Hepatocyte (in vitro differentiated cells): ENCODE results near the gene GRID1. TPM values are rescaled to one million over a fixed set of nuclear protein-coding genes. Genes with fewer than 3 reads are reported as not detected.

Experiments
- DNase-seq: peaks from one replicate; pipeline ENCODE4 v3.0.0-alpha.2; 2016; ENCODE audit warnings: low spot score
- H2AFZ ChIP-seq: fragments of 200-600 bp; sonication (generic); 2 replicates; pipeline ENCODE4 v1.6.0; 2016; ENCODE audit warnings: antibody characterized with exemption, mild to moderate bottlenecking
- H3K27ac ChIP-seq: fragments of 200-600 bp; sonication (generic); 2 replicates; pipeline ENCODE4 v1.5.1; 2016; ENCODE audit warnings: mild to moderate bottlenecking
- H3K27me3 ChIP-seq: fragments of 200-600 bp; sonication (generic); 2 replicates; pipeline ENCODE4 v1.6.1; 2016
- H3K36me3 ChIP-seq: fragments of 200-600 bp; sonication (generic); replicated peaks from 2 replicates; pipeline ENCODE4 v1.5.1; 2016; ENCODE audit warnings: low read depth; ENCODE audit not compliant: insufficient read depth
- H3K4me1 ChIP-seq: fragments of 200-600 bp; sonication (generic); 2 replicates; pipeline ENCODE4 v1.5.1; 2016; ENCODE audit warnings: mild to moderate bottlenecking, moderate library complexity; ENCODE audit not compliant: insufficient read depth
- H3K4me2 ChIP-seq: fragments of 200-600 bp; sonication (generic); 2 replicates; pipeline ENCODE4 v1.6.0; 2016
- H3K4me3 ChIP-seq: fragments of 200-600 bp; sonication (generic); 2 replicates; pipeline ENCODE4 v1.5.1; 2016; ENCODE audit warnings: mild to moderate bottlenecking
- H3K79me2 ChIP-seq: fragments of 200-600 bp; sonication (generic); 2 replicates; pipeline ENCODE4 v1.6.0; 2017; ENCODE audit warnings: mild to moderate bottlenecking
- H3K9me2 ChIP-seq: fragments of 200-600 bp; sonication (generic); replicated peaks from 2 replicates; pipeline ENCODE4 v1.6.0; 2017; ENCODE audit warnings: mild to moderate bottlenecking; ENCODE audit not compliant: insufficient read depth
- H3K9me3 ChIP-seq: fragments of 200-600 bp; sonication (generic); 2 replicates; pipeline ENCODE4 v1.5.1; 2016; ENCODE audit warnings: low read depth, mild to moderate bottlenecking
- H4K20me1 ChIP-seq: fragments of 200-600 bp; sonication (generic); 2 replicates; pipeline ENCODE4 v1.6.0; 2016; ENCODE audit warnings: mild to moderate bottlenecking; ENCODE audit not compliant: insufficient read depth, poor library complexity, severe bottlenecking
- EZH2 ChIP-seq: fragments of 200-600 bp; sonication (generic); IDR thresholded peaks from 2 replicates; pipeline ENCODE4 v1.6.1; 2016; ENCODE audit warnings: antibody characterized with exemption, mild to moderate bottlenecking, borderline replicate concordance
- EZH2phosphoT487 ChIP-seq: fragments of 200-600 bp; sonication (generic); IDR thresholded peaks from one replicate; pipeline ENCODE4 v1.6.1; 2018; ENCODE audit warnings: antibody characterized with exemption, mild to moderate bottlenecking, low read depth, moderate library complexity; ENCODE audit not compliant: unreplicated experiment, severe bottlenecking
- WGBS: methylation state at CpG from one replicate; pipeline ENCODE4 v1.1.6; 2016; ENCODE audit warnings: low lambda C conversion rate; ENCODE audit errors: missing lambda C conversion rate; 5-methylcytosine and 5-hydroxymethylcytosine counted together
- polyA plus RNA-seq: library from polyadenylated mRNA; unstranded; fragments of >200 nt; fragmentation: Nextera tagmentation; extraction: Ambion mirVana; gene quantifications from 2 replicates; pipeline ENCODE4 v1.2.1, GENCODE V29; 2016
- total RNA-seq: library from RNA; depleted of rRNA; stranded (reverse); fragments of >200 nt; gene quantifications from 2 replicates; pipeline ENCODE4 v1.2.3, GENCODE V29; 2014
- TF ChIP-seq, protein P1 (sequence below): fragments of 200-600 bp; sonication (generic); IDR thresholded peaks from 2 replicates; pipeline ENCODE4 v1.5.1; 2016; ENCODE audit warnings: antibody characterized with exemption, mild to moderate bottlenecking; ENCODE audit not compliant: poor library complexity

GRID1 gene
- total and polyA plus RNA-seq, 2 experiments from 2014 or later, result 0.07 to 0.37 TPM

DNA sequence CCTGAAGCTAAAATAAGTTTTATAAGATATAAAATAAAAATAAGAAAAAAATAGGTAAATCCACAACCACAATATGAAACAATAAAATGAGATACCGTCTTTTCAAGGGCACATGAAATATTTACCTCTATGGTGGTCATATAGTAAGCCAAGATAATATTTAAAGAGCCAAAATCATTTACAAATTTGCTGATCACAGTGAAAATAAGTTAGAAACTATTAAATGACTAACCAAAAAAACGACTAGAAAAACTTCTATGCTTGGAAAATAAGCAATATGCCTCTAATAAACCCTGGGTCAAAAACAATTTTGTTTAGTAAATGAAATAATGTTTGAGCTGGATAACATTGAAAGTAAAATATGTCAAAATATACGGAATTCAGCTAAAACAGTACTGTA is 535.2 kb downstream of the GRID1 start:
- DNase-seq, result no peak

DNA sequence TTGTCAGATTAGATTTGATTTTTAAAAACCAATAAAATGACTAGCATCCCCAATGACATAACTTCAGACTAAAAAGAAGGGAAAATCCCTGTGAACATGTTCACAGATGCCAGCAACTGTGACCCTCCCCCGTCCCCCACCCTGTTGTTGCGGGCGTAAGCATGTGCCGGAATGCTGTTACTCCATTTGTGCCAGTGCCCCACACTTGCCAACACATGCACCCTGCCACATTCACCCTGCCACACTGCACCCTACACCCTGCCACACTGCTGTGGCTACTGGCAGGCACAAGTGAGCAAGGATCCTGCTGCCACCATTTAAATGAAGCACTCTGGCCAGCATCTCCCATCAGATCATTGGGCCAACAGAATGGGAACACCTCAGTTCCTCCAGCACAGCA is 540.2 kb downstream of the GRID1 start:
- WGBS, result 98% methylated on average over 4 of the region's 4 CpGs
- Histone ChIP-seq H3K4me1 (no peaks in the 10 kb centered on the region), H3K4me3 (no peak overlapping the region), H3K79me2 (no peaks in the 10 kb centered on the region), H3K9me2 (no peaks in the 10 kb centered on the region), H2AFZ (no peak overlapping the region), H4K20me1 (no peaks in the 10 kb centered on the region), H3K4me2 (no peak overlapping the region), H3K27me3 (no peaks in the 10 kb centered on the region), H3K27ac (no peak overlapping the region), H3K36me3 (no peaks in the 10 kb centered on the region), H3K9me3 (no peaks in the 10 kb centered on the region)
- no peak for DNase-seq
- TF ChIP-seq, protein P1, sequence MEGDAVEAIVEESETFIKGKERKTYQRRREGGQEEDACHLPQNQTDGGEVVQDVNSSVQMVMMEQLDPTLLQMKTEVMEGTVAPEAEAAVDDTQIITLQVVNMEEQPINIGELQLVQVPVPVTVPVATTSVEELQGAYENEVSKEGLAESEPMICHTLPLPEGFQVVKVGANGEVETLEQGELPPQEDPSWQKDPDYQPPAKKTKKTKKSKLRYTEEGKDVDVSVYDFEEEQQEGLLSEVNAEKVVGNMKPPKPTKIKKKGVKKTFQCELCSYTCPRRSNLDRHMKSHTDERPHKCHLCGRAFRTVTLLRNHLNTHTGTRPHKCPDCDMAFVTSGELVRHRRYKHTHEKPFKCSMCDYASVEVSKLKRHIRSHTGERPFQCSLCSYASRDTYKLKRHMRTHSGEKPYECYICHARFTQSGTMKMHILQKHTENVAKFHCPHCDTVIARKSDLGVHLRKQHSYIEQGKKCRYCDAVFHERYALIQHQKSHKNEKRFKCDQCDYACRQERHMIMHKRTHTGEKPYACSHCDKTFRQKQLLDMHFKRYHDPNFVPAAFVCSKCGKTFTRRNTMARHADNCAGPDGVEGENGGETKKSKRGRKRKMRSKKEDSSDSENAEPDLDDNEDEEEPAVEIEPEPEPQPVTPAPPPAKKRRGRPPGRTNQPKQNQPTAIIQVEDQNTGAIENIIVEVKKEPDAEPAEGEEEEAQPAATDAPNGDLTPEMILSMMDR, result no peak
- TF ChIP-seq EZH2phosphoT487 (no peak), EZH2 (no peak)

More for the DNA sequence above, 535.2 kb downstream of the GRID1 start:
- no peak overlapping the region for H3K4me2 ChIP-seq
- no peaks in the 10 kb centered on the region for H3K36me3 ChIP-seq
- no peaks in the 10 kb centered on the region for H3K79me2 ChIP-seq
- no peak overlapping the region for H2AFZ ChIP-seq
- no peak overlapping the region for H3K4me3 ChIP-seq
- H3K9me3 ChIP-seq, result no peaks in the 10 kb centered on the region
- no peaks in the 10 kb centered on the region for H3K27me3 ChIP-seq
- H3K27ac ChIP-seq, result no peak overlapping the region
- no peaks in the 10 kb centered on the region for H3K4me1 ChIP-seq
- TF ChIP-seq EZH2phosphoT487 (no peak), EZH2 (no peak)
- TF ChIP-seq, protein P1, result no peak
- no peaks in the 10 kb centered on the region for H4K20me1 ChIP-seq
- no peaks in the 10 kb centered on the region for H3K9me2 ChIP-seq
- 74% methylated on average over 3 of the region's 3 CpGs for WGBS

DNA sequence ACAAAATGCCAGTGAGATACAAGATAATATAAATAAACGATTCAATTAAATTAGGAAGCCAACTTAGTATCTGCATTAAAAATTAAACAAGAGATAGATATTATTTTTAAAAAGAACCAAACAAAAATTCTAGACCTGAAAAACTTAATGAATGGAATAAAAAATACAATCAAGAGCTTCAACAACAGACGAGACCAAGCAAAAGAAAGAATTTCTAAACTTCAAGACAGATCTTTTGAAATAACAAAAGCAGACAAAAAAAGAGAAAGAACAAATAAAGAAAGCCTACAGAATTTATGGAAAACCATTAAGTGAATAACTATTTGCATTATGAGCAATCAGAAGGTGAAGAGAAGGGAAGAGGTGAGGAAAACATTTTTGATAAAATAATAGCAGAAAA is 555.2 kb downstream of the GRID1 start:
- no peak overlapping the region for H2AFZ ChIP-seq
- no peaks in the 10 kb centered on the region for H3K4me1 ChIP-seq
- WGBS, result 92% methylated on average over 2 of the region's 2 CpGs
- no peak overlapping the region for H3K4me3 ChIP-seq
- no peaks in the 10 kb centered on the region for H3K36me3 ChIP-seq
- no peak overlapping the region for H3K4me2 ChIP-seq
- H3K27me3 ChIP-seq, result no peaks in the 10 kb centered on the region
- H3K9me2 ChIP-seq, result no peaks in the 10 kb centered on the region
- TF ChIP-seq, protein P1, result no peak
- no peak for TF ChIP-seq EZH2
- no peak for TF ChIP-seq EZH2phosphoT487
- DNase-seq, result no peak
- H4K20me1 ChIP-seq, result no peaks in the 10 kb centered on the region
- H3K27ac ChIP-seq, result no peak overlapping the region
- H3K9me3 ChIP-seq, result no peaks in the 10 kb centered on the region
- H3K79me2 ChIP-seq, result no peaks in the 10 kb centered on the region

DNA sequence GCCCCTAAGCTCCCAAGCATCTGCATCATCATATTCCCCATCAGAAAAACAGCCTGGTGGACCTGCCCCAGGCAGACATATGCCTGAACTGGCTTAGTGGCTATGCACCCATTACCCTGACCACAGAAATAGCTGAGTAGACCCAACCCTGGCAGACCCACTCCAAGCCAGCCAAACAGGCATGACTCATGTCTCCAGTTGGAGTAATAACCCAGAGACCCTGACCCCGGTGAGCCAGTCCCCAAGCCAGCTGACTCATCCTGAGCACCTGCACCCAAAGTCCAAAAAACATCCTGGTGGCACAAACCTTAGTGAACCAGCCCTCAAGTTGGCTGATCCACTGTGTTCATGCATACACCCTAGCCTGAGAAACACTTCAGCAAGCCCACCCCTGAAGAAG is 555.9 kb downstream of the GRID1 start:
- no peaks in the 10 kb centered on the region for H3K27me3 ChIP-seq
- no peaks in the 10 kb centered on the region for H3K4me1 ChIP-seq
- no peaks in the 10 kb centered on the region for H3K36me3 ChIP-seq
- no peak overlapping the region for H3K27ac ChIP-seq
- no peaks in the 10 kb centered on the region for H3K9me2 ChIP-seq
- no peaks in the 10 kb centered on the region for H4K20me1 ChIP-seq
- TF ChIP-seq EZH2 (no peak), EZH2phosphoT487 (no peak)
- TF ChIP-seq, protein P1, result no peak
- no peak for DNase-seq
- 85% methylated on average over 1 of the region's 1 CpG for WGBS
- H3K79me2 ChIP-seq, result no peaks in the 10 kb centered on the region
- no peak overlapping the region for H3K4me2 ChIP-seq
- H3K4me3 ChIP-seq, result no peak overlapping the region
- no peaks in the 10 kb centered on the region for H3K9me3 ChIP-seq
- H2AFZ ChIP-seq, result no peak overlapping the region
